PFSK-1 (cell line): ENCODE data around the gene TRIM63.

Source experiments
- POLR2AphosphoS5 ChIP-seq: IDR thresholded peaks from 2 replicates; pipeline ENCODE4 v1.6.1; 2012; ENCODE audit warnings: low read depth, mild to moderate bottlenecking, control low read depth, low read length, moderate library complexity
- REST ChIP-seq, 2 experiments: IDR thresholded peaks; 2 replicates each; pipeline versions ENCODE4 v1.6.1 to v1.8.0; 2011 to 2012; ENCODE audit warnings: low read depth in 2 of 2, low read length in 2 of 2, control low read depth in 1 of 2, inconsistent platforms in 1 of 2, mild to moderate bottlenecking in 1 of 2, moderate library complexity in 1 of 2; ENCODE audit not compliant: insufficient read depth in 1 of 2
- TAF1 ChIP-seq: IDR thresholded peaks from 2 replicates; pipeline ENCODE4 v1.6.1; 2012; ENCODE audit warnings: low read length, control low read depth, borderline replicate concordance; ENCODE audit not compliant: insufficient read depth

GRCh38 chr1:26070963-26071342, 3.5 kb upstream of the TRIM63 start:
- TF ChIP-seq POLR2AphosphoS5 = no peak
- no peak for TF ChIP-seq REST (IDR thresholded peaks at IDR 0.05; ENCODE audit: insufficient read depth in 1 of 2, low read depth in 2 of 2, low read length in 2 of 2)
- no peak for TF ChIP-seq TAF1
